ENCODE data around the gene NQO1.

NQO1 gene

GRCh38 chr16:69725480-69726312 lies 664 bp downstream of the NQO1 start:
- Histone ChIP-seq H4K20me1 (ENCODE audit: low read depth, low read length) (no peaks in the 10 kb centered on the region), H3K79me2 (ENCODE audit: insufficient read depth, low read length) (no peaks in the 10 kb centered on the region), H3K4me2 (ENCODE audit: low read depth, low read length, poor library complexity, severe bottlenecking) (peak overlapping the region; percentile 86), H2AFZ (ENCODE audit: low read depth, low read length, severe bottlenecking) (peak overlapping the region; percentile 98), H3K27ac (ENCODE audit: low read depth, low read length) (peak overlapping the region; percentile 22; the same call in 1 of the 2 replicates), H3K36me3 (ENCODE audit: low read length) (no peaks in the 10 kb centered on the region), H3K9me2 (replicated peaks; ENCODE audit: insufficient read depth, low read length) (no peaks in the 10 kb centered on the region), H3K4me3 (ENCODE audit: insufficient read depth, low read length, poor library complexity, severe bottlenecking) (peak overlapping the region; percentile 57), H3K9ac (ENCODE audit: low read length) (peak overlapping the region; percentile 62), H3F3A (ENCODE audit: insufficient read depth) (no peaks in the 10 kb centered on the region), H3K27me3 (ENCODE audit: low read length) (no peaks in the 10 kb centered on the region), H3K9me3 (ENCODE audit: insufficient read depth, low read length) (no peaks in the 10 kb centered on the region)
- no peak for TF ChIP-seq EZH2phosphoT487 (conservative IDR thresholded peaks at IDR 0.05; ENCODE audit: low read length)
- TF ChIP-seq CTCF (IDR thresholded peaks at IDR 0.05; ENCODE audit: insufficient read depth, low read length, poor library complexity, severe bottlenecking), result no peak

- Histone ChIP-seq H3K9ac (ENCODE audit: low read length) (no peak overlapping the region), H3K9me3 (ENCODE audit: insufficient read depth, low read length) (no peaks in the 10 kb centered on the region), H3F3A (ENCODE audit: insufficient read depth) (no peaks in the 10 kb centered on the region), H3K4me3 (ENCODE audit: insufficient read depth, low read length, poor library complexity, severe bottlenecking) (no peak overlapping the region), H3K4me2 (ENCODE audit: low read depth, low read length, poor library complexity, severe bottlenecking) (no peak overlapping the region), H4K20me1 (ENCODE audit: low read depth, low read length) (no peaks in the 10 kb centered on the region), H3K79me2 (ENCODE audit: insufficient read depth, low read length) (no peaks in the 10 kb centered on the region), H3K27ac (ENCODE audit: low read depth, low read length) (no peak overlapping the region), H3K36me3 (ENCODE audit: low read length) (no peaks in the 10 kb centered on the region), H3K9me2 (replicated peaks; ENCODE audit: insufficient read depth, low read length) (no peaks in the 10 kb centered on the region), H3K27me3 (ENCODE audit: low read length) (no peaks in the 10 kb centered on the region), H2AFZ (ENCODE audit: low read depth, low read length, severe bottlenecking) (peak overlapping the region; percentile 3)
- TF ChIP-seq EZH2phosphoT487 (conservative IDR thresholded peaks at IDR 0.05; ENCODE audit: low read length) (no peak), CTCF (IDR thresholded peaks at IDR 0.05; ENCODE audit: insufficient read depth, low read length, poor library complexity, severe bottlenecking) (no peak)
These were observed 1.3 kb downstream of the NQO1 start for GRCh38 chr16:69724981-69725479.

- Histone ChIP-seq H3K79me2 (ENCODE audit: insufficient read depth, low read length) (no peaks in the 10 kb centered on the region), H3F3A (ENCODE audit: insufficient read depth) (no peaks in the 10 kb centered on the region), H3K36me3 (ENCODE audit: low read length) (no peaks in the 10 kb centered on the region), H3K9me2 (replicated peaks; ENCODE audit: insufficient read depth, low read length) (no peaks in the 10 kb centered on the region), H3K4me2 (ENCODE audit: low read depth, low read length, poor library complexity, severe bottlenecking) (no peak overlapping the region), H3K9me3 (ENCODE audit: insufficient read depth, low read length) (no peaks in the 10 kb centered on the region), H3K27me3 (ENCODE audit: low read length) (no peaks in the 10 kb centered on the region), H3K9ac (ENCODE audit: low read length) (no peak overlapping the region), H3K4me3 (ENCODE audit: insufficient read depth, low read length, poor library complexity, severe bottlenecking) (no peak overlapping the region), H2AFZ (ENCODE audit: low read depth, low read length, severe bottlenecking) (peak overlapping the region; percentile 3), H3K27ac (ENCODE audit: low read depth, low read length) (no peak overlapping the region), H4K20me1 (ENCODE audit: low read depth, low read length) (no peaks in the 10 kb centered on the region)
- TF ChIP-seq EZH2phosphoT487 (conservative IDR thresholded peaks at IDR 0.05; ENCODE audit: low read length), result no peak
- no peak for TF ChIP-seq CTCF (IDR thresholded peaks at IDR 0.05; ENCODE audit: insufficient read depth, low read length, poor library complexity, severe bottlenecking)
These were observed 1.9 kb downstream of the NQO1 start for GRCh38 chr16:69724414-69724873.
